ENCODE data around the gene DSEL. TPM values are rescaled to one million over a fixed set of nuclear protein-coding genes. Genes with fewer than 3 reads are reported as not detected.

DSEL gene
- total and polyA plus RNA-seq, 2 of the 4 experiments (the other 2 are of a cell fraction) = 16.8 to 100 TPM

DNA sequence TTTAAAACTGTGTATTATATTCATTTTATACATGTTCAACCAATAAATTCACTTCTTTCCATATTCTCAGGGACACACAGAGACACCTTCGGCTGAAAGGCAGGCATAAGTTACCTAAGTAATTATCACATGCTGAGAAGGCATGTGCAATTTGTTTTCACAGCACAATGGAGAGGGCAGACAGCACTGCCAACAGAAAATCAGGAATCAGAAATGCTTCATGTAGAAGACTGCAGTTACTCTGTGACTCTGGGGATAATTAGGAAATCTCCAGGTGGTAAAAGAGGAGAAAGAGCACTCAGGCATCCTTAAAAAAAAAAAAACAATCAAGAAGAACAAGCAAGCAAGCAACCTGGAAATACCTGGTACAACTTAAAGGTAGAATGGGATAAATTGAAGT, 49.3 kb downstream of the DSEL start:
- Histone ChIP-seq H4K91ac (ENCODE audit: insufficient read depth, low read depth, low read length) (no peak overlapping the region), H2BK15ac (ENCODE audit: low read depth, low read length) (no peak overlapping the region), H3K23ac (ENCODE audit: low read depth, low read length) (no peak overlapping the region), H3K9me3 (ENCODE audit: control insufficient read depth, insufficient read depth, low read length) (no peaks in the 10 kb centered on the region), H3K27ac (ENCODE audit: insufficient read depth, low read length) (no peak overlapping the region), H3K9me1 (ENCODE audit: insufficient read depth, low read length) (no peaks in the 10 kb centered on the region), H4K8ac (ENCODE audit: low read depth in 2 of 2, low read length in 2 of 2) (no peak overlapping the region), H3K4me2 (ENCODE audit: low read depth, low read length) (no peak overlapping the region), H3K4ac (ENCODE audit: low read depth, low read length) (no peak overlapping the region), H3K79me1 (ENCODE audit: low read depth in 1 of 2, low read length in 2 of 2) (no peaks in the 10 kb centered on the region), H3K9ac (ENCODE audit: low read depth, low read length) (no peak overlapping the region), H3K14ac (replicated peaks; ENCODE audit: low read depth, low read length) (no peak overlapping the region), H2AK9ac (replicated peaks; ENCODE audit: low read depth, low read length, poor library complexity) (no peak overlapping the region), H3K27me3 (ENCODE audit: control insufficient read depth, insufficient read depth, low read length) (no peaks in the 10 kb centered on the region), H4K20me1 (ENCODE audit: insufficient read depth, low read length) (no peaks in the 10 kb centered on the region), H2AK5ac (ENCODE audit: low read depth, low read length) (no peak overlapping the region), H3K4me3 (ENCODE audit: insufficient read depth, low read depth, low read length) (no peak overlapping the region), H4K5ac (ENCODE audit: low read depth, low read length) (no peak overlapping the region), H2BK20ac (ENCODE audit: low read depth, low read length) (no peak overlapping the region), H2AFZ (replicated peaks; ENCODE audit: low read length, poor library complexity) (no peak overlapping the region), H2BK5ac (ENCODE audit: low read depth, low read length, poor library complexity, severe bottlenecking) (no peak overlapping the region), H3K36me3 (ENCODE audit: control insufficient read depth, insufficient read depth, low read length) (no peaks in the 10 kb centered on the region), H2BK120ac (ENCODE audit: low read depth, low read length) (no peak overlapping the region), H3K4me1 (ENCODE audit: control insufficient read depth, insufficient read depth, low read length) (no peaks in the 10 kb centered on the region), H3K18ac (ENCODE audit: low read depth, low read length) (no peak overlapping the region), H3K56ac (ENCODE audit: extremely low read depth, insufficient read depth, low read length) (no peak overlapping the region)
- no TSS peak for BruUV-seq (replicated peaks)
- ChIA-PET CTCF (interaction anchor here (0.7 kb wide), 1 partner anchor 311 kb away, joined by 3 read pairs; no protein-coding TSS in a partner anchor), POLR2A (ENCODE audit: unreplicated experiment) (no interaction called here)
- in situ Hi-C loops (cut with MboI; ENCODE audit: low sequenced_read_pairs) (no loop called here), dilution Hi-C loops (cut with HindIII; ENCODE audit: low sequenced_read_pairs, unreplicated experiment) (no loop called here), intact Hi-C loops (cut with micrococcal nuclease) (no loop called here)
- no peak for TF ChIP-seq FOS (IDR thresholded peaks at IDR 0.05; ENCODE audit: low read depth, low read length)
- TF ChIP-seq CHD1 (IDR thresholded peaks at IDR 0.05; ENCODE audit: low read depth, low read length) = no peak
- no peak for TF ChIP-seq MAFK (IDR thresholded peaks at IDR 0.05; ENCODE audit: low read depth, low read length)
- TF ChIP-seq RFX5 (IDR thresholded peaks at IDR 0.05; ENCODE audit: low read depth, low read length) = no peak
- TF ChIP-seq ELK1 (IDR thresholded peaks at IDR 0.05; ENCODE audit: borderline replicate concordance, low read depth, low read length) = no peak
- TF ChIP-seq RAD21 (IDR thresholded peaks at IDR 0.05; ENCODE audit: low read length) = no peak
- no peak for TF ChIP-seq POLR2A (IDR thresholded peaks at IDR 0.05; ENCODE audit: low read depth, low read length)
- TF ChIP-seq RCOR1 (IDR thresholded peaks at IDR 0.05; ENCODE audit: insufficient replicate concordance, low read length) = no peak
- TF ChIP-seq CTCF (conservative IDR thresholded peaks at IDR 0.05; ENCODE audit: low read depth, low read length) = no peak
- no peak for TF ChIP-seq MXI1 (IDR thresholded peaks at IDR 0.05; ENCODE audit: borderline replicate concordance, low read depth, low read length)
- no peak for ATAC-seq (ENCODE audit: low read depth)
- WGBS, 2 experiments (ENCODE audit: extremely low coverage in 2 of 2, insufficient read length in 1 of 2) = no CpG with 5 or more reads among the region's 1 CpG
- no peak for DNase-seq

All from IMR-90 (cell line).